ENCODE results near the gene VWA2.

- TF ChIP-seq CTCF (IDR thresholded peaks at IDR 0.05) (no peak), POLR2A (IDR thresholded peaks at IDR 0.05) (no peak)
These were observed 39.8 kb upstream of the VWA2 start for GRCh38 chr10:114199239-114199638.

Data from Peyer's patch (tissue), 4 donors.